ENCODE data around the gene MSI2. TPM values are rescaled to one million over a fixed set of nuclear protein-coding genes. Genes with fewer than 3 reads are reported as not detected.

The MSI2 gene
- total and polyA plus RNA-seq, 2 donors (not counting 1 experiment from before 2014, with no cell fraction given), result 16.1 to 196 TPM

DNA sequence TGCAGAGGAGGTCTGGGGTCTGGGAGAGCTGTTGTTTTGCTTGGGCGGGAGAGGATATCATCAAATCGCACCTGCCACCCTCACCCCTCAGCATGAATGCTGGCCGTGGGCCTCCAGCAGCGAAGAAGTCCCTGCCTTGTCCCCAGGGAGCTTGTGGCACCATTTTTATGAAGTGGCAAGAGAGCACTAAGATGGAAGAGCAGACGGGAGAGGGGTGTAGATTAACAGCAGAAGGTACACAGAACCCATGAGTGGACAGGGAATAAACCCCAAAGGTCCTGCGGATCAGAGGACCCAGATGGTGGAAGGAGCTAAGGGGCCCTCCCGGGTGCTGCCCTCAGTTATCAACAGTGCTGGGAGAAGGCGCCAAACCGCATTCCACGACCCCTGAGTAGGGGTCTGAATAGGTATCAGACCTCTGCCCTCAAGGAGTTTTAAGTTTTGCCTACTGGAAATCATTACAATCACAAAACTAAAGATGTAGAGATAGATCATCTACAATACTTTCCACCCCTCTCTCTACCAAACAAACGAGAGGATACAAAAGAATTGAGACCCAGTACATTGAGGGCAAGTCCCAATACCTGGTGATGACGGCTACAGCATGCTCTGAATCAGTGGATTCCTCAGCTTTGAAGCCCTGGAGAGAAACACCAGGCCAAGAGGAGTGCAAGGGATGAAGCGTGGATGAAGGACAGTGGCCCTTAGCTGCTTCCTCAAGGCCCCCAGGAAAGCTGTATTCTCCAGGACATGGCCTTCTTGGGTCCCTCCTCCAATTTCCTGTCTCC, 428.6 kb downstream of the MSI2 start:
- no peak for TF ChIP-seq EZH2 (IDR thresholded peaks at IDR 0.05; ENCODE audit: borderline replicate concordance, insufficient read depth, low read depth, low read length, poor library complexity, severe bottlenecking)
- TF ChIP-seq, protein P1, sequence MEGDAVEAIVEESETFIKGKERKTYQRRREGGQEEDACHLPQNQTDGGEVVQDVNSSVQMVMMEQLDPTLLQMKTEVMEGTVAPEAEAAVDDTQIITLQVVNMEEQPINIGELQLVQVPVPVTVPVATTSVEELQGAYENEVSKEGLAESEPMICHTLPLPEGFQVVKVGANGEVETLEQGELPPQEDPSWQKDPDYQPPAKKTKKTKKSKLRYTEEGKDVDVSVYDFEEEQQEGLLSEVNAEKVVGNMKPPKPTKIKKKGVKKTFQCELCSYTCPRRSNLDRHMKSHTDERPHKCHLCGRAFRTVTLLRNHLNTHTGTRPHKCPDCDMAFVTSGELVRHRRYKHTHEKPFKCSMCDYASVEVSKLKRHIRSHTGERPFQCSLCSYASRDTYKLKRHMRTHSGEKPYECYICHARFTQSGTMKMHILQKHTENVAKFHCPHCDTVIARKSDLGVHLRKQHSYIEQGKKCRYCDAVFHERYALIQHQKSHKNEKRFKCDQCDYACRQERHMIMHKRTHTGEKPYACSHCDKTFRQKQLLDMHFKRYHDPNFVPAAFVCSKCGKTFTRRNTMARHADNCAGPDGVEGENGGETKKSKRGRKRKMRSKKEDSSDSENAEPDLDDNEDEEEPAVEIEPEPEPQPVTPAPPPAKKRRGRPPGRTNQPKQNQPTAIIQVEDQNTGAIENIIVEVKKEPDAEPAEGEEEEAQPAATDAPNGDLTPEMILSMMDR (IDR thresholded peaks at IDR 0.05), result no peak
- Histone ChIP-seq H3K4me2 (replicated peaks; ENCODE audit: low read depth, low read length, poor library complexity, severe bottlenecking) (no peak overlapping the region), H3K9ac (ENCODE audit: low read length) (no peak overlapping the region), H3K4me1 (ENCODE audit: control insufficient read depth in 2 of 2, insufficient read depth in 2 of 2, low read length in 2 of 2) (no peaks in the 10 kb centered on the region), H3K36me3 (replicated peaks in 1 of 2; ENCODE audit: control extremely low read depth in 1 of 2, control insufficient read depth in 1 of 2, extremely low read depth in 1 of 2, insufficient read depth in 2 of 2, low read length in 1 of 2) (peaks cover 0 to 5% of the 10 kb centered on the region in 2 experiments), H3K9me3 (ENCODE audit: control extremely low read depth in 1 of 3, control insufficient read depth in 2 of 3, insufficient read depth in 1 of 3, low read length in 2 of 3) (no peaks in the 10 kb centered on the region), H3K27me3 (replicated peaks in 1 of 4; ENCODE audit: control extremely low read depth in 1 of 4, control insufficient read depth in 3 of 4, insufficient read depth in 4 of 4, low read length in 3 of 4) (no peaks in the 10 kb centered on the region), H2AFZ (ENCODE audit: insufficient read depth, low read depth, low read length, poor library complexity, severe bottlenecking) (no peak overlapping the region), H4K20me1 (ENCODE audit: control insufficient read depth, insufficient read depth, low read length, poor library complexity, severe bottlenecking) (no peaks in the 10 kb centered on the region), H3K27ac (ENCODE audit: low read length in 2 of 2) (no peak overlapping the region), H3K79me2 (ENCODE audit: control insufficient read depth, insufficient read depth, low read length) (no peaks in the 10 kb centered on the region), H3K4me3 (ENCODE audit: control extremely low read depth in 1 of 5, extremely low read depth in 1 of 5, insufficient read depth in 1 of 5, low read depth in 2 of 5, low read length in 4 of 5) (no peak overlapping the region)
- Mint-ChIP-seq H3K27me3 (no peaks in the 10 kb centered on the region), H3K9me3 (ENCODE audit: insufficient read depth) (no peaks in the 10 kb centered on the region), H3K4me1 (no peaks in the 10 kb centered on the region), H3K27ac (no peak overlapping the region), H3K4me3 (no peak overlapping the region)
- ChIA-PET CTCF (interaction anchor here (0.6 to 2.0 kb wide), 2 partner anchors 12 to 13 kb away, joined by 3 to 7 read pairs; no protein-coding TSS in a partner anchor), POLR2A (no interaction called here)
- ATAC-seq (ENCODE audit: low read depth) (no peak), DNase-seq (no peak)
- WGBS (ENCODE audit: insufficient coverage), result 67% methylated on average over 9 of the region's 13 CpGs
- intact Hi-C loops (cut with micrococcal nuclease), result no loop called here

DNA sequence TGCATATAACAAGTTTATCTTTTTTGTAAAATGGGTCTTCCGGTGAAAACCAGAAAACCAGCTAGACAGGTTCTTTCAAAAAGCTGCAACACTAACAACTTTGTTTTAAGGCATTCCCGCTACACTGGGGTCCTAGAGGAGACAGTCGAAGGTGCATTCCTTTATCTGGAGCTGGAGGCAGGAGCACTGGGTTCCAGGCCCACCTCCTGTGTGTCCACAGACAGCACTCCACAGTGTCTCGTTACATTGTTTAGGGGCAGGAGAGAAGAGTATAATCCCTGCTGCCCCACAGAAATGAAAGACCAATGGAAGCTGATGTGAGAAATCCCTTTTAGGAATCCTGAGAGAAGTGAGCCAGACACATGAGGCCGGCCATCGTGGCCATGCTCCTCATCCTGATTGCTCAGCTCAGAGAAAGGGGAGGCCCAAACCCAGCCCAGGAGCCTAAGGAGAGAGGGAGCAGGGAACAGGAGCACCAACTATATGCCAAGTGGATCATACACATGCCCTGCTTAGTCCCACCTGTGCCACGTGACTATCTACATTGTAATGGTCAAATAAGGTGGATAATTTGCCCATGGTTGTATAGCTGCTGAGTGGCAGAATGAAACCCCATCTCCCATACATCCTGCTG, 429.3 kb downstream of the MSI2 start:
- Mint-ChIP-seq H3K27me3 (no peaks in the 10 kb centered on the region), H3K27ac (no peak overlapping the region), H3K9me3 (ENCODE audit: insufficient read depth) (no peaks in the 10 kb centered on the region), H3K4me1 (no peaks in the 10 kb centered on the region), H3K4me3 (no peak overlapping the region)
- Histone ChIP-seq H3K4me1 (ENCODE audit: control insufficient read depth in 2 of 2, insufficient read depth in 2 of 2, low read length in 2 of 2) (no peaks in the 10 kb centered on the region), H3K4me3 (ENCODE audit: control extremely low read depth in 1 of 5, extremely low read depth in 1 of 5, insufficient read depth in 1 of 5, low read depth in 2 of 5, low read length in 4 of 5) (no peak overlapping the region), H3K79me2 (ENCODE audit: control insufficient read depth, insufficient read depth, low read length) (no peaks in the 10 kb centered on the region), H4K20me1 (ENCODE audit: control insufficient read depth, insufficient read depth, low read length, poor library complexity, severe bottlenecking) (no peaks in the 10 kb centered on the region), H3K9me3 (ENCODE audit: control extremely low read depth in 1 of 3, control insufficient read depth in 2 of 3, insufficient read depth in 1 of 3, low read length in 2 of 3) (no peaks in the 10 kb centered on the region), H3K9ac (ENCODE audit: low read length) (no peak overlapping the region), H3K27ac (ENCODE audit: low read length in 2 of 2) (no peak overlapping the region), H3K27me3 (replicated peaks in 1 of 4; ENCODE audit: control extremely low read depth in 1 of 4, control insufficient read depth in 3 of 4, insufficient read depth in 4 of 4, low read length in 3 of 4) (no peaks in the 10 kb centered on the region), H3K4me2 (replicated peaks; ENCODE audit: low read depth, low read length, poor library complexity, severe bottlenecking) (no peak overlapping the region), H3K36me3 (replicated peaks in 1 of 2; ENCODE audit: control extremely low read depth in 1 of 2, control insufficient read depth in 1 of 2, extremely low read depth in 1 of 2, insufficient read depth in 2 of 2, low read length in 1 of 2) (peaks cover 0 to 5% of the 10 kb centered on the region in 2 experiments), H2AFZ (ENCODE audit: insufficient read depth, low read depth, low read length, poor library complexity, severe bottlenecking) (no peak overlapping the region)
- 97% methylated on average over 5 of the region's 7 CpGs for WGBS (ENCODE audit: insufficient coverage)
- TF ChIP-seq, protein P1 (IDR thresholded peaks at IDR 0.05), result no peak
- TF ChIP-seq EZH2 (IDR thresholded peaks at IDR 0.05; ENCODE audit: borderline replicate concordance, insufficient read depth, low read depth, low read length, poor library complexity, severe bottlenecking), result no peak
- ChIA-PET POLR2A (no interaction called here), CTCF (interaction anchor here (0.6 to 2.0 kb wide), 2 partner anchors 12 to 14 kb away, joined by 3 to 7 read pairs; no protein-coding TSS in a partner anchor)
- ATAC-seq (ENCODE audit: low read depth) (no peak), DNase-seq (no peak)
- intact Hi-C loops (cut with micrococcal nuclease), result no loop called here

Measured in B cell (primary cell).